Ovary (tissue), 9 donors: Measurements from ENCODE around the gene KRT78. TPM values are rescaled to one million over a fixed set of nuclear protein-coding genes. Genes with fewer than 3 reads are reported as not detected.

Experiments used
- DNase-seq, 5 donors: peaks; one replicate each; pipeline ENCODE4 v3.0.0-alpha.2; 2019 to 2020
- H3K27ac ChIP-seq, 2 donors: fragments of 200-600 bp; one replicate each; pipeline versions ENCODE4 v1.5.1 to v1.8.0; 2019 to 2022
- H3K27me3 ChIP-seq: fragments of 200-600 bp; one replicate; pipeline ENCODE4 v1.8.0; 2022
- H3K36me3 ChIP-seq: fragments of 200-600 bp; sonication (generic); one replicate; pipeline ENCODE4 v1.5.1; 2019
- H3K4me1 ChIP-seq: one replicate; pipeline ENCODE4 v1.8.1; 2013; ENCODE audit warnings: mild to moderate bottlenecking, moderate library complexity; ENCODE audit not compliant: insufficient read depth
- H3K4me3 ChIP-seq: fragments of 200-600 bp; sonication (generic); one replicate; pipeline ENCODE4 v1.5.1; 2017
- H3K9me3 ChIP-seq, 2 donors: fragments of 200-600 bp in 1 of 2; sonication (generic) in 1 of 2; one replicate each; pipeline versions ENCODE4 v1.5.1 to v1.8.1; 2013 to 2019; ENCODE audit warnings: mild to moderate bottlenecking in 1 of 2, moderate library complexity in 1 of 2
- CTCF ChIP-seq, 3 donors: fragments of 450-650 bp in 2 of 3; fragments of 200-600 bp in 1 of 3; IDR thresholded peaks; one replicate each; pipeline versions ENCODE4 v1.5.1 to v1.8.0; 2016 to 2022; ENCODE audit warnings: antibody characterized with exemption in 3 of 3, mild to moderate bottlenecking in 1 of 3
- EP300 ChIP-seq: sonication (generic); formaldehyde crosslinking; IDR thresholded peaks from one replicate; pipeline ENCODE4 v1.6.1; 2017; ENCODE audit warnings: antibody characterized with exemption
- POLR2A ChIP-seq: fragments of 450-650 bp; IDR thresholded peaks from one replicate; pipeline ENCODE4 v1.6.1; 2017; ENCODE audit warnings: antibody characterized with exemption, mild to moderate bottlenecking, moderate library complexity
- WGBS, 3 donors: extraction: QIAGEN DNeasy Blood & Tissue Kit in 1 of 3; methylation state at CpG; one replicate each; pipeline versions ENCODE4 v1.1.5 to v1.1.7; 2013 to 2017; 5-methylcytosine and 5-hydroxymethylcytosine counted together
- intact Hi-C, 4 donors: fragments of 100-400 bp; cut with DNase I; formaldehyde crosslinking; loops; one replicate each; pipeline versions ENCODE4 v1.11.0 to v1.15.1; 2022 to 2023
- polyA plus RNA-seq, 2 donors: library from polyadenylated mRNA; stranded (reverse); fragments of 200-250 nt in 1 of 2; fragments of 350-450 nt in 1 of 2; fragmentation: Illumina TruSeq in 1 of 2; extraction: RNeasy Lipid Tissue Mini Kit (QIAGEN cat#74804) in 1 of 2; gene quantifications; one replicate each; pipeline ENCODE4 v1.2.3, GENCODE V29; 2013 to 2014
- total RNA-seq, 7 donors: library from RNA; depleted of rRNA in 2 of 7; stranded (reverse); fragments of >200 nt in 2 of 7; fragmentation: NEBNext Ultra II Directional in 3 of 7; extraction: Animal tissue kit (Norgen Biotek cat#: 25700) in 3 of 7; gene quantifications; one replicate each; pipeline versions ENCODE4 v1.1.0 to v1.2.4, GENCODE V29; 2016 to 2023
- donor health status: DM: no; HTN: no; CAD: no; lungs with moderate emphysema.
- donor health status: DM: no; HTN: no; CAD: no.
- donor health status: Bipolar disorder and iron deficiency.
- donor health status: DM: yes; HTN: yes; CAD: no.
- donor health status: DM: no; HTN: no; CAD: no.
- donor health status: DM: yes; HTN: yes; CAD: no.

Gene KRT78
- total and polyA plus RNA-seq, 9 donors: 0.46 TPM; not detected in 8

GRCh38 chr12:52836042-52836466, 12.7 kb downstream of the KRT78 start:
- H3K9me3 ChIP-seq: no peaks in the 10 kb centered on the region
- H3K27me3 ChIP-seq: no peaks in the 10 kb centered on the region
- H3K36me3 ChIP-seq: no peaks in the 10 kb centered on the region
- intact Hi-C loops: no loop called here
- no peak for DNase-seq
- no peak overlapping the region for H3K4me3 ChIP-seq
- no peak for TF ChIP-seq EP300
- no peak for TF ChIP-seq POLR2A
- TF ChIP-seq CTCF (IDR thresholded peaks at IDR 0.05): no peak
- no peaks in the 10 kb centered on the region for H3K4me1 ChIP-seq
- 62 to 70% (median 66%) methylated on average over 7 of the region's 7 CpGs for WGBS, 3 donors
- no peak overlapping the region for H3K27ac ChIP-seq

- no peak for DNase-seq
- TF ChIP-seq EP300: no peak
- TF ChIP-seq POLR2A: no peak
- TF ChIP-seq CTCF (IDR thresholded peaks at IDR 0.05): no peak
- Histone ChIP-seq H3K27ac (no peak overlapping the region), H3K9me3 (no peaks in the 10 kb centered on the region), H3K27me3 (no peaks in the 10 kb centered on the region), H3K4me3 (no peak overlapping the region), H3K4me1 (no peaks in the 10 kb centered on the region), H3K36me3 (no peaks in the 10 kb centered on the region)
- 68 to 69% (median 68%) methylated on average over 15 of the region's 15 CpGs for WGBS, 3 donors
- intact Hi-C loops: no loop called here
Measured at GRCh38 chr12:52835271-52836041, 13.3 kb downstream of the KRT78 start.

GRCh38 chr12:52834727-52835001, 14.1 kb downstream of the KRT78 start:
- H3K4me1 ChIP-seq: no peaks in the 10 kb centered on the region
- no peaks in the 10 kb centered on the region for H3K27me3 ChIP-seq
- intact Hi-C loops: no loop called here
- WGBS, 3 donors: 61 to 68% (median 64%) methylated on average over 4 of the region's 4 CpGs
- H3K27ac ChIP-seq: no peak overlapping the region
- DNase-seq: no peak
- H3K4me3 ChIP-seq: no peak overlapping the region
- no peak for TF ChIP-seq EP300
- TF ChIP-seq CTCF (IDR thresholded peaks at IDR 0.05): no peak
- TF ChIP-seq POLR2A: no peak
- H3K9me3 ChIP-seq: no peaks in the 10 kb centered on the region
- H3K36me3 ChIP-seq: no peaks in the 10 kb centered on the region

GRCh38 chr12:52833922-52834726, 14.7 kb downstream of the KRT78 start, which contains the start of gene KRT79:
KRT79 (minus strand) TSS chr12:52834311; CDS start chr12:52834260, 51 bp downstream.
- H3K27me3 ChIP-seq: no peaks in the 10 kb centered on the region
- TF ChIP-seq EP300: no peak
- TF ChIP-seq POLR2A: no peak
- TF ChIP-seq CTCF (IDR thresholded peaks at IDR 0.05): no peak
- intact Hi-C loops: no loop called here
- H3K4me3 ChIP-seq: no peak within 1 kb of the TSS
- DNase-seq: no peak
- WGBS, 3 donors: 84 to 87% (median 86%) methylated on average over 22 of the region's 22 CpGs
- H3K4me1 ChIP-seq: no peaks in the 10 kb centered on the region
- H3K9me3 ChIP-seq: no peaks in the 10 kb centered on the region
- no peaks in the 10 kb centered on the region for H3K36me3 ChIP-seq
- H3K27ac ChIP-seq: no peak within 1 kb of the TSS
